ENCODE data around the gene AK2.
"Not testable (repeated sequence)": the region's sequence is repeated elsewhere in the genome, so short reads cannot be mapped to it uniquely, and the experiment has no call there.

Gene AK2

GRCh38 chr1:33074193-33074945 lies 37.7 kb upstream of the AK2 start:
- TF ChIP-seq POLR2A (IDR thresholded peaks at IDR 0.05; ENCODE audit: low read depth, low read length) (no peak), SPI1 (IDR thresholded peaks at IDR 0.05; ENCODE audit: low read depth, low read length) (no peak), TAF1 (IDR thresholded peaks at IDR 0.05; ENCODE audit: low read depth, low read length) (no peak)
- FAIRE-seq = no peak
- DNase-seq (ENCODE audit: insufficient read length, low spot score) = no peak

GRCh38 chr1:33072707-33073106 lies 36.0 kb upstream of the AK2 start:
- FAIRE-seq (no peak), DNase-seq (ENCODE audit: insufficient read length, low spot score) (no peak)
- TF ChIP-seq PAX5 (IDR thresholded peaks at IDR 0.05; ENCODE audit: insufficient read depth, low read length, severe bottlenecking) (no peak), SPI1 (IDR thresholded peaks at IDR 0.05; ENCODE audit: low read depth, low read length) (no peak), POU2F2 (IDR thresholded peaks at IDR 0.05; ENCODE audit: low read depth, low read length) (no peak), TAF1 (IDR thresholded peaks at IDR 0.05; ENCODE audit: low read depth, low read length) (no peak), POLR2A (IDR thresholded peaks at IDR 0.05; ENCODE audit: low read depth, low read length) (no peak), POLR2AphosphoS5 (IDR thresholded peaks at IDR 0.05; ENCODE audit: low read depth, low read length) (no peak)

- DNase-seq (ENCODE audit: insufficient read length, low spot score) (no peak), FAIRE-seq (no peak)
- no peak for TF ChIP-seq POLR2AphosphoS5 (IDR thresholded peaks at IDR 0.05; ENCODE audit: low read depth, low read length)
- no peak for TF ChIP-seq PAX5 (IDR thresholded peaks at IDR 0.05; ENCODE audit: insufficient read depth, low read length, severe bottlenecking)
- no peak for TF ChIP-seq SPI1 (IDR thresholded peaks at IDR 0.05; ENCODE audit: low read depth, low read length)
- no peak for TF ChIP-seq POU2F2 (IDR thresholded peaks at IDR 0.05; ENCODE audit: low read depth, low read length)
- TF ChIP-seq POLR2A (IDR thresholded peaks at IDR 0.05; ENCODE audit: low read depth, low read length) = no peak
- TF ChIP-seq TAF1 (IDR thresholded peaks at IDR 0.05; ENCODE audit: low read depth, low read length) = no peak
Observed at GRCh38 chr1:33070628-33071027, 33.9 kb upstream of the AK2 start.

GRCh38 chr1:33068108-33068507 lies 31.4 kb upstream of the AK2 start:
- DNase-seq (ENCODE audit: insufficient read length, low spot score); FAIRE-seq: not testable (repeated sequence)

GRCh38 chr1:33066477-33066876 lies 29.8 kb upstream of the AK2 start:
- DNase-seq (ENCODE audit: insufficient read length, low spot score); FAIRE-seq: not testable (repeated sequence)

GRCh38 chr1:33065301-33065700 lies 28.6 kb upstream of the AK2 start:
- no peak for DNase-seq (ENCODE audit: insufficient read length, low spot score)

GRCh38 chr1:33064284-33064683 lies 27.6 kb upstream of the AK2 start:
- DNase-seq (ENCODE audit: insufficient read length, low spot score); FAIRE-seq: not testable (repeated sequence)

More at GRCh38 chr1:33065301-33065700, 28.6 kb upstream of the AK2 start:
- no peak for TF ChIP-seq POLR2A (IDR thresholded peaks at IDR 0.05; ENCODE audit: low read depth, low read length)
- TF ChIP-seq PAX5 (IDR thresholded peaks at IDR 0.05; ENCODE audit: insufficient read depth, low read length, severe bottlenecking) = no peak
- no peak for TF ChIP-seq TAF1 (IDR thresholded peaks at IDR 0.05; ENCODE audit: low read depth, low read length)
- no peak for TF ChIP-seq POLR2AphosphoS5 (IDR thresholded peaks at IDR 0.05; ENCODE audit: low read depth, low read length)
- no peak for TF ChIP-seq POU2F2 (IDR thresholded peaks at IDR 0.05; ENCODE audit: low read depth, low read length)
- no peak for TF ChIP-seq SPI1 (IDR thresholded peaks at IDR 0.05; ENCODE audit: low read depth, low read length)
- FAIRE-seq = no peak

GRCh38 chr1:33061834-33062233 lies 25.2 kb upstream of the AK2 start:
- DNase-seq (ENCODE audit: insufficient read length, low spot score) (no peak), FAIRE-seq (no peak)
- TF ChIP-seq SPI1 (IDR thresholded peaks at IDR 0.05; ENCODE audit: low read depth, low read length) (peak; percentile 7; the same call in 1 of the 2 replicates), PAX5 (IDR thresholded peaks at IDR 0.05; ENCODE audit: insufficient read depth, low read length, severe bottlenecking) (no peak)

- no peak for FAIRE-seq
- no peak for TF ChIP-seq POLR2A (IDR thresholded peaks at IDR 0.05; ENCODE audit: low read depth, low read length)
- TF ChIP-seq PAX5 (IDR thresholded peaks at IDR 0.05; ENCODE audit: insufficient read depth, low read length, severe bottlenecking) = no peak
- TF ChIP-seq POU2F2 (IDR thresholded peaks at IDR 0.05; ENCODE audit: low read depth, low read length) = no peak
- TF ChIP-seq TAF1 (IDR thresholded peaks at IDR 0.05; ENCODE audit: low read depth, low read length) = no peak
- no peak for TF ChIP-seq SPI1 (IDR thresholded peaks at IDR 0.05; ENCODE audit: low read depth, low read length)
- no peak for TF ChIP-seq POLR2AphosphoS5 (IDR thresholded peaks at IDR 0.05; ENCODE audit: low read depth, low read length)
Observed at GRCh38 chr1:33060579-33061083, 23.9 kb upstream of the AK2 start.

GRCh38 chr1:33057095-33057494 lies 20.4 kb upstream of the AK2 start:
- DNase-seq (ENCODE audit: insufficient read length, low spot score) (no peak), FAIRE-seq (no peak)
- TF ChIP-seq POU2F2 (IDR thresholded peaks at IDR 0.05; ENCODE audit: low read depth, low read length) = no peak
- no peak for TF ChIP-seq POLR2AphosphoS5 (IDR thresholded peaks at IDR 0.05; ENCODE audit: low read depth, low read length)
- TF ChIP-seq POLR2A (IDR thresholded peaks at IDR 0.05; ENCODE audit: low read depth, low read length) = no peak
- TF ChIP-seq TAF1 (IDR thresholded peaks at IDR 0.05; ENCODE audit: low read depth, low read length) = no peak
- no peak for TF ChIP-seq PAX5 (IDR thresholded peaks at IDR 0.05; ENCODE audit: insufficient read depth, low read length, severe bottlenecking)
- no peak for TF ChIP-seq SPI1 (IDR thresholded peaks at IDR 0.05; ENCODE audit: low read depth, low read length)

More at GRCh38 chr1:33060579-33061083, 23.9 kb upstream of the AK2 start:
- no peak for DNase-seq (ENCODE audit: insufficient read length, low spot score)

GRCh38 chr1:33056426-33056825 lies 19.7 kb upstream of the AK2 start:
- DNase-seq (ENCODE audit: insufficient read length, low spot score) = no peak
- FAIRE-seq = no peak
- TF ChIP-seq SPI1 (IDR thresholded peaks at IDR 0.05; ENCODE audit: low read depth, low read length) (no peak), TAF1 (IDR thresholded peaks at IDR 0.05; ENCODE audit: low read depth, low read length) (no peak), POLR2AphosphoS5 (IDR thresholded peaks at IDR 0.05; ENCODE audit: low read depth, low read length) (no peak), POLR2A (IDR thresholded peaks at IDR 0.05; ENCODE audit: low read depth, low read length) (no peak), PAX5 (IDR thresholded peaks at IDR 0.05; ENCODE audit: insufficient read depth, low read length, severe bottlenecking) (no peak), POU2F2 (IDR thresholded peaks at IDR 0.05; ENCODE audit: low read depth, low read length) (no peak)
